Measurements from ENCODE around the gene PSMD6.

GRCh38 chr3:64047787-64048186 lies 24.5 kb upstream of the PSMD6 start:
- TF ChIP-seq CTCF (IDR thresholded peaks at IDR 0.05) (no peak), POLR2A (IDR thresholded peaks at IDR 0.05) (no peak), EP300 (IDR thresholded peaks at IDR 0.05) (no peak), POLR2AphosphoS5 (IDR thresholded peaks at IDR 0.05) (no peak)
